ENCODE data around the gene NXPH2. TPM values are rescaled to one million over a fixed set of nuclear protein-coding genes. Genes with fewer than 3 reads are reported as not detected.

The NXPH2 gene
- polyA plus RNA-seq, 1 of the 3 experiments (the other 2 are of a cell fraction) = not detected

DNA sequence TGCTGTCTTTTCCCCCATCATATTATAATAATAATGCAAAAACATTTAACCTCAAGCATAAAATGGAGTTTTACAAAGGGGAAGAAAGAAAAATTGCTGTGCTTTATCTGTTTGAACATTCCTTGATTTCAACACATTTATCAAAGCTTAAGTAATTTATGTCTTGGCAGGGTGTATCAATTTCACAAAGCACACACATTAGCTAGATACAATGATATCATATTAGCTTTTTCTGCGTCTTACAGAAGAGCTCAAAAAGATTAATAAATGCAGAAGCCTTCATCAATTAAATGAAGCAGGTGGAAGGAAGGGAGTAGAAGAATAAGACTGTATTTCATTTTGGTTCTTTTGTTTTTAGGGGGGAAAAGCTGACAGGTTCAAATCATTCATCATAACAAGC is 103.0 kb downstream of the NXPH2 start:
- ChIA-PET CTCF (interaction anchor here (0.5 kb wide), 1 partner anchor 129 kb away, joined by 3 read pairs; no protein-coding TSS in a partner anchor), POLR2A (no interaction called here)
- Histone ChIP-seq H3K79me2 (ENCODE audit: insufficient read depth) (no peaks in the 10 kb centered on the region), H3K4me3 (ENCODE audit: low read depth in 2 of 2, low read length in 1 of 2) (no peak overlapping the region), H4K20me1 (ENCODE audit: insufficient read depth) (no peaks in the 10 kb centered on the region), H3K9ac (no peak overlapping the region), H3K27me3 (ENCODE audit: insufficient read depth) (no peaks in the 10 kb centered on the region), H3K4me2 (no peak overlapping the region), H3F3A (replicated peaks; ENCODE audit: insufficient read depth) (no peaks in the 10 kb centered on the region), H3K36me3 (replicated peaks in 1 of 2; ENCODE audit: control insufficient read depth in 1 of 2, insufficient read depth in 2 of 2, low read length in 1 of 2) (no peaks in the 10 kb centered on the region), H2AFZ (ENCODE audit: low read depth) (no peak overlapping the region), H3K4me1 (ENCODE audit: control insufficient read depth in 1 of 2, insufficient read depth in 2 of 2, low read depth in 1 of 2, low read length in 1 of 2) (no peaks in the 10 kb centered on the region), H3K27ac (ENCODE audit: low read depth in 2 of 2, low read length in 1 of 2) (no peak overlapping the region), H3K9me2 (no peaks in the 10 kb centered on the region), H3K9me3 (no peaks in the 10 kb centered on the region)
- DNase-seq = no peak
- WGBS (ENCODE audit: low lambda C conversion rate) = 26% methylated on average over 1 of the region's 1 CpG
- no peak for TF ChIP-seq GABPA (IDR thresholded peaks at IDR 0.05; ENCODE audit: low read depth)

GRCh38 chr2:138676619-138677021 is 103.6 kb downstream of the NXPH2 start:
- H3F3A ChIP-seq (replicated peaks; ENCODE audit: insufficient read depth) = no peaks in the 10 kb centered on the region
- no peak for TF ChIP-seq FOSL2 (IDR thresholded peaks at IDR 0.05; ENCODE audit: borderline replicate concordance, low read depth)
- no peak for TF ChIP-seq NRF1 (IDR thresholded peaks at IDR 0.05; ENCODE audit: low read depth, low read length)
- TF ChIP-seq CHD2 (IDR thresholded peaks at IDR 0.05; ENCODE audit: low read length, partially characterized antibody) = no peak
- TF ChIP-seq MAX (IDR thresholded peaks at IDR 0.05; ENCODE audit: low read depth) = no peak
- no peaks in the 10 kb centered on the region for H3K79me2 ChIP-seq (ENCODE audit: insufficient read depth)
- POLR2A ChIA-PET = interaction anchor here (0.6 kb wide), 1 partner anchor 123 kb away, joined by 3 read pairs; no protein-coding TSS in a partner anchor
- H3K36me3 ChIP-seq (replicated peaks in 1 of 2; ENCODE audit: control insufficient read depth in 1 of 2, insufficient read depth in 2 of 2, low read length in 1 of 2) = no peaks in the 10 kb centered on the region
- no peak overlapping the region for H3K4me2 ChIP-seq
- no peaks in the 10 kb centered on the region for H4K20me1 ChIP-seq (ENCODE audit: insufficient read depth)
- no peak overlapping the region for H3K4me3 ChIP-seq (ENCODE audit: low read depth in 2 of 2, low read length in 1 of 2)
- WGBS (ENCODE audit: low lambda C conversion rate) = 64% methylated on average over 2 of the region's 2 CpGs
- H3K9me2 ChIP-seq = no peaks in the 10 kb centered on the region
- CTCF ChIA-PET = interaction anchor here (0.8 kb wide), 1 partner anchor 110 kb away, joined by 4 read pairs; no protein-coding TSS in a partner anchor
- H3K9me3 ChIP-seq = no peaks in the 10 kb centered on the region
- no peak overlapping the region for H2AFZ ChIP-seq (ENCODE audit: low read depth)
- H3K27ac ChIP-seq (ENCODE audit: low read depth in 2 of 2, low read length in 1 of 2) = no peak overlapping the region
- no peak overlapping the region for H3K9ac ChIP-seq
- DNase-seq = no peak
- no peaks in the 10 kb centered on the region; the same call in 1 of the 2 replicates for H3K27me3 ChIP-seq (ENCODE audit: insufficient read depth)
- H3K4me1 ChIP-seq (ENCODE audit: control insufficient read depth in 1 of 2, insufficient read depth in 2 of 2, low read depth in 1 of 2, low read length in 1 of 2) = no peaks in the 10 kb centered on the region

- no peak for DNase-seq
- H4K20me1 ChIP-seq (ENCODE audit: insufficient read depth) = no peaks in the 10 kb centered on the region
- no peak overlapping the region for H3K4me3 ChIP-seq (ENCODE audit: low read depth in 2 of 2, low read length in 1 of 2)
- H3K27me3 ChIP-seq (ENCODE audit: insufficient read depth) = no peaks in the 10 kb centered on the region; the same call in 1 of the 2 replicates
- POLR2A ChIA-PET = no interaction called here
- no peaks in the 10 kb centered on the region for H3K9me3 ChIP-seq
- TF ChIP-seq POLR2AphosphoS5 (IDR thresholded peaks at IDR 0.05; ENCODE audit: low read depth, low read length) (no peak), FOXJ3 (CRISPR knock-in tag; IDR thresholded peaks at IDR 0.05) (no peak), RXRA (IDR thresholded peaks at IDR 0.05; ENCODE audit: borderline replicate concordance, low read depth) (no peak), ELF1 (IDR thresholded peaks at IDR 0.05) (no peak), MEF2A (IDR thresholded peaks at IDR 0.05; ENCODE audit: borderline replicate concordance, low read depth) (no peak), MXI1 (IDR thresholded peaks at IDR 0.05; ENCODE audit: low read depth, low read length) (no peak), CHD2 (IDR thresholded peaks at IDR 0.05; ENCODE audit: low read length, partially characterized antibody) (no peak), FOSL2 (IDR thresholded peaks at IDR 0.05; ENCODE audit: borderline replicate concordance, low read depth) (no peak), RCOR1 (IDR thresholded peaks at IDR 0.05; ENCODE audit: low read length) (no peak), GABPA (IDR thresholded peaks at IDR 0.05; ENCODE audit: low read depth) (no peak), TEAD4 (IDR thresholded peaks at IDR 0.05; ENCODE audit: borderline replicate concordance, insufficient read depth) (no peak), GATA2 (CRISPR knock-in tag; IDR thresholded peaks at IDR 0.05) (no peak), SMC3 (IDR thresholded peaks at IDR 0.05; ENCODE audit: low read depth, low read length) (no peak), RAD21 (IDR thresholded peaks at IDR 0.05; ENCODE audit: low read length) (no peak), NRF1 (IDR thresholded peaks at IDR 0.05; ENCODE audit: low read depth, low read length) (no peak), TAF1 (IDR thresholded peaks at IDR 0.05; ENCODE audit: borderline replicate concordance, low read depth, low read length) (no peak), EZH2phosphoT487 (IDR thresholded peaks at IDR 0.05; ENCODE audit: borderline replicate concordance, low read depth) (no peak)
- TF ChIP-seq, protein P1, sequence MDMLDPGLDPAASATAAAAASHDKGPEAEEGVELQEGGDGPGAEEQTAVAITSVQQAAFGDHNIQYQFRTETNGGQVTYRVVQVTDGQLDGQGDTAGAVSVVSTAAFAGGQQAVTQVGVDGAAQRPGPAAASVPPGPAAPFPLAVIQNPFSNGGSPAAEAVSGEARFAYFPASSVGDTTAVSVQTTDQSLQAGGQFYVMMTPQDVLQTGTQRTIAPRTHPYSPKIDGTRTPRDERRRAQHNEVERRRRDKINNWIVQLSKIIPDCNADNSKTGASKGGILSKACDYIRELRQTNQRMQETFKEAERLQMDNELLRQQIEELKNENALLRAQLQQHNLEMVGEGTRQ (IDR thresholded peaks at IDR 0.05; ENCODE audit: borderline replicate concordance, low read depth, low read length) = no peak
- no peaks in the 10 kb centered on the region for H3K79me2 ChIP-seq (ENCODE audit: insufficient read depth)
- CTCF ChIA-PET = no interaction called here
- H3K36me3 ChIP-seq (replicated peaks in 1 of 2; ENCODE audit: control insufficient read depth in 1 of 2, insufficient read depth in 2 of 2, low read length in 1 of 2) = no peaks in the 10 kb centered on the region
- H3K9ac ChIP-seq = no peak overlapping the region
- H3K27ac ChIP-seq (ENCODE audit: low read depth in 2 of 2, low read length in 1 of 2) = no peak overlapping the region
- H3K4me1 ChIP-seq (ENCODE audit: control insufficient read depth in 1 of 2, insufficient read depth in 2 of 2, low read depth in 1 of 2, low read length in 1 of 2) = peaks cover 0 to 2% of the 10 kb centered on the region in 2 experiments; a peak in 1 of 4 replicates
- H3F3A ChIP-seq (replicated peaks; ENCODE audit: insufficient read depth) = no peaks in the 10 kb centered on the region
- no peak overlapping the region for H3K4me2 ChIP-seq
- H3K9me2 ChIP-seq = no peaks in the 10 kb centered on the region
- no peak overlapping the region for H2AFZ ChIP-seq (ENCODE audit: low read depth)
- 79% methylated on average over 10 of the region's 10 CpGs for WGBS (ENCODE audit: low lambda C conversion rate)
These were observed 108.6 kb downstream of the NXPH2 start for GRCh38 chr2:138671566-138671965.
